Measurements from ENCODE around the gene GSN. TPM values are rescaled to one million over a fixed set of nuclear protein-coding genes. Genes with fewer than 3 reads are reported as not detected.
A peak's percentile ranks its signal among the peaks of the same experiment; 100 is the strongest.

The GSN gene
- polyA plus RNA-seq, 1 of the 3 experiments (the other 2 are of a cell fraction), result 168 TPM

- no peak for TF ChIP-seq REST (IDR thresholded peaks at IDR 0.05; ENCODE audit: low read depth, low read length)
Measured at GRCh38 chr9:121372239-121373010, 104.5 kb downstream of the GSN start (continued).

- TF ChIP-seq EP300 (IDR thresholded peaks at IDR 0.05; ENCODE audit: borderline replicate concordance in 1 of 2, low read depth in 1 of 2, low read length in 1 of 2) (0 out of 4 replicates have a peak, but pooled peaks of 1 of the 2 experiments have one; percentile 35), MAX (IDR thresholded peaks at IDR 0.05; ENCODE audit: low read depth) (no peak)
- Histone ChIP-seq H3K4me1 (ENCODE audit: control insufficient read depth in 1 of 2, insufficient read depth in 2 of 2, low read depth in 1 of 2, low read length in 1 of 2) (peaks cover 22 to 37% of the 10 kb centered on the region in 2 experiments; a peak in 3 of 4 replicates), H3K36me3 (replicated peaks in 1 of 2; ENCODE audit: control insufficient read depth in 1 of 2, insufficient read depth in 2 of 2, low read length in 1 of 2) (peaks cover 0 to 2% of the 10 kb centered on the region in 2 experiments), H3F3A (replicated peaks; ENCODE audit: insufficient read depth) (peaks cover 17% of the 10 kb centered on the region), H3K27ac (ENCODE audit: low read depth in 2 of 2, low read length in 1 of 2) (peak overlapping the region; percentile 18 to 30; a peak in 3 of 4 replicates), H3K4me3 (ENCODE audit: low read depth in 2 of 2, low read length in 1 of 2) (no peak overlapping the region), H3K4me2 (peak overlapping the region; percentile 3; the same call in 1 of the 2 replicates), H3K79me2 (ENCODE audit: insufficient read depth) (peaks cover 15% of the 10 kb centered on the region), H3K9me2 (no peaks in the 10 kb centered on the region), H3K27me3 (ENCODE audit: insufficient read depth) (no peaks in the 10 kb centered on the region), H4K20me1 (ENCODE audit: insufficient read depth) (no peaks in the 10 kb centered on the region), H2AFZ (ENCODE audit: low read depth) (peak overlapping the region; percentile 79), H3K9me3 (no peaks in the 10 kb centered on the region), H3K9ac (peak overlapping the region; percentile 19; the same call in 1 of the 2 replicates)
- ChIA-PET CTCF (interaction anchor here (1.2 to 4.1 kb wide), 3 partner anchors 27 to 94 kb away, joined by 4 to 39 read pairs (median 9); no protein-coding TSS in a partner anchor), POLR2A (no interaction called here)
- 54% methylated on average over 5 of the region's 5 CpGs for WGBS (ENCODE audit: low lambda C conversion rate)
- no peak for DNase-seq
Measured at GRCh38 chr9:121373011-121373729, 105.2 kb downstream of the GSN start.

- POLR2A ChIA-PET, result no interaction called here
- no peaks in the 10 kb centered on the region for H3K79me2 ChIP-seq (ENCODE audit: insufficient read depth)
- H3K27ac ChIP-seq (ENCODE audit: low read depth in 2 of 2, low read length in 1 of 2), result no peak overlapping the region
- no peak overlapping the region for H3K4me2 ChIP-seq
- no peaks in the 10 kb centered on the region for H3K27me3 ChIP-seq (ENCODE audit: insufficient read depth)
- CTCF ChIA-PET, result interaction anchor here (0.7 to 8.2 kb wide), 8 partner anchors 9 to 164 kb away, joined by 3 to 97 read pairs (median 6); no protein-coding TSS in a partner anchor
- no peak overlapping the region for H3K9ac ChIP-seq
- H3K9me2 ChIP-seq, result no peaks in the 10 kb centered on the region
- H3K36me3 ChIP-seq (replicated peaks in 1 of 2; ENCODE audit: control insufficient read depth in 1 of 2, insufficient read depth in 2 of 2, low read length in 1 of 2), result peaks cover 0 to 3% of the 10 kb centered on the region in 2 experiments
- peaks cover 17% of the 10 kb centered on the region for H3F3A ChIP-seq (replicated peaks; ENCODE audit: insufficient read depth)
- DNase-seq, result peak; percentile 29
- no peak overlapping the region; a peak in 1 of 4 replicates for H3K4me3 ChIP-seq (ENCODE audit: low read depth in 2 of 2, low read length in 1 of 2)
- WGBS (ENCODE audit: low lambda C conversion rate), result 74% methylated on average over 4 of the region's 4 CpGs
- H2AFZ ChIP-seq (ENCODE audit: low read depth), result no peak overlapping the region
- no peak for TF ChIP-seq RXRA (IDR thresholded peaks at IDR 0.05; ENCODE audit: borderline replicate concordance, low read depth)
- TF ChIP-seq GATA2 (CRISPR knock-in tag; IDR thresholded peaks at IDR 0.05), result no peak
- TF ChIP-seq YY1 (IDR thresholded peaks at IDR 0.05; ENCODE audit: low read depth), result no peak
- peak; percentile 58 for TF ChIP-seq RAD21 (IDR thresholded peaks at IDR 0.05; ENCODE audit: low read length)
- peak; percentile 71 for TF ChIP-seq CTCF (IDR thresholded peaks at IDR 0.05)
- TF ChIP-seq SMC3 (IDR thresholded peaks at IDR 0.05; ENCODE audit: low read depth, low read length), result peak; percentile 39
- H3K9me3 ChIP-seq, result no peaks in the 10 kb centered on the region
- no peaks in the 10 kb centered on the region for H4K20me1 ChIP-seq (ENCODE audit: insufficient read depth)
- peaks cover 14 to 20% of the 10 kb centered on the region in 2 experiments; a peak in 3 of 4 replicates for H3K4me1 ChIP-seq (ENCODE audit: control insufficient read depth in 1 of 2, insufficient read depth in 2 of 2, low read depth in 1 of 2, low read length in 1 of 2)
Measured at GRCh38 chr9:121376214-121376830, 108.4 kb downstream of the GSN start.
